Fibroblast of skin of left biceps (primary cell): ENCODE measurements around the gene CENPB.

Experiments used
- DNase-seq, 2 experiments: peaks; one replicate each; pipeline ENCODE4 v3.0.0-alpha.2; 2013; ENCODE audit warnings: low read depth in 2 of 2

The CENPB gene

GRCh38 chr20:3749689-3750531 is 36.6 kb downstream of the CENPB start:
- no peak for DNase-seq

- no peak for DNase-seq
These were observed 37.4 kb downstream of the CENPB start for GRCh38 chr20:3749087-3749688.

GRCh38 chr20:3748073-3748472 is 38.5 kb downstream of the CENPB start:
- DNase-seq: no peak

- DNase-seq: no peak
These were observed 39.1 kb downstream of the CENPB start for GRCh38 chr20:3747471-3747870.

GRCh38 chr20:3745686-3746173 is 40.8 kb downstream of the CENPB start:
- no peak for DNase-seq

- no peak for DNase-seq
These were observed 41.5 kb downstream of the CENPB start for GRCh38 chr20:3744806-3745685.

- no peak for DNase-seq
These were observed 42.5 kb downstream of the CENPB start for GRCh38 chr20:3744037-3744436.

- DNase-seq: no peak
These were observed 43.3 kb downstream of the CENPB start for GRCh38 chr20:3743251-3743650.

GRCh38 chr20:3741836-3742458 is 44.6 kb downstream of the CENPB start:
- no peak for DNase-seq

GRCh38 chr20:3740615-3741301 is 45.8 kb downstream of the CENPB start:
- DNase-seq: no peak

GRCh38 chr20:3739926-3740451 is 46.6 kb downstream of the CENPB start:
- no peak for DNase-seq

- DNase-seq: no peak
These were observed 47.2 kb downstream of the CENPB start for GRCh38 chr20:3739054-3739925.

GRCh38 chr20:3738111-3739053 is 48.2 kb downstream of the CENPB start:
- DNase-seq: no peak

- no peak for DNase-seq
These were observed 50.8 kb downstream of the CENPB start for GRCh38 chr20:3735768-3736167.

GRCh38 chr20:3734111-3734843 is 52.3 kb downstream of the CENPB start:
- DNase-seq: no peak
